ENCODE results near the gene GSX2.

DNA sequence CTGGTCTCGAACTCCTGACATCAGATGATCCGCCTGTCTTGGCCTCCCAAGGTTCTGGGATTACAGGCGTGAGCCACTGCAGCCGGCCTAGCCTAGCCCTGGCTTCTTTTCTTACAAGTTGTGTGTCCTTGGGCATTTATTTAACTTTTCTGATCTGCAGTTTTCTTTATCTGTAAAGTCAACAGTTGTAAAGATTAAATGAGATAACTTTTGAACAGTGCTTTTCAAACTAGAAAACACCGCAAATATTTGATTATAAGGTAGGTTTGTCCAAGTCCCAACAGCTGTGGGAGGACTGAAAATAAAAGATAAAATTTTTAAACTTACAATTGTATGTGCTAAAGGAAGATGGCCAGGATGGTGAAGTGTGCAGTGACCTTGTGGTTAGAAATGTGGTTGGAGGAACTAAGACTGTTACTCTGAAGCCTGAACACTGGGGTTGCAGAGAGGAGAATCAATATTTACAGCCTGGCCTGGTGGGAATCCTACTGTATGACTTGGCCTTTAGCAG lies 44.8 kb downstream of the GSX2 start:
- TF ChIP-seq, protein P1, sequence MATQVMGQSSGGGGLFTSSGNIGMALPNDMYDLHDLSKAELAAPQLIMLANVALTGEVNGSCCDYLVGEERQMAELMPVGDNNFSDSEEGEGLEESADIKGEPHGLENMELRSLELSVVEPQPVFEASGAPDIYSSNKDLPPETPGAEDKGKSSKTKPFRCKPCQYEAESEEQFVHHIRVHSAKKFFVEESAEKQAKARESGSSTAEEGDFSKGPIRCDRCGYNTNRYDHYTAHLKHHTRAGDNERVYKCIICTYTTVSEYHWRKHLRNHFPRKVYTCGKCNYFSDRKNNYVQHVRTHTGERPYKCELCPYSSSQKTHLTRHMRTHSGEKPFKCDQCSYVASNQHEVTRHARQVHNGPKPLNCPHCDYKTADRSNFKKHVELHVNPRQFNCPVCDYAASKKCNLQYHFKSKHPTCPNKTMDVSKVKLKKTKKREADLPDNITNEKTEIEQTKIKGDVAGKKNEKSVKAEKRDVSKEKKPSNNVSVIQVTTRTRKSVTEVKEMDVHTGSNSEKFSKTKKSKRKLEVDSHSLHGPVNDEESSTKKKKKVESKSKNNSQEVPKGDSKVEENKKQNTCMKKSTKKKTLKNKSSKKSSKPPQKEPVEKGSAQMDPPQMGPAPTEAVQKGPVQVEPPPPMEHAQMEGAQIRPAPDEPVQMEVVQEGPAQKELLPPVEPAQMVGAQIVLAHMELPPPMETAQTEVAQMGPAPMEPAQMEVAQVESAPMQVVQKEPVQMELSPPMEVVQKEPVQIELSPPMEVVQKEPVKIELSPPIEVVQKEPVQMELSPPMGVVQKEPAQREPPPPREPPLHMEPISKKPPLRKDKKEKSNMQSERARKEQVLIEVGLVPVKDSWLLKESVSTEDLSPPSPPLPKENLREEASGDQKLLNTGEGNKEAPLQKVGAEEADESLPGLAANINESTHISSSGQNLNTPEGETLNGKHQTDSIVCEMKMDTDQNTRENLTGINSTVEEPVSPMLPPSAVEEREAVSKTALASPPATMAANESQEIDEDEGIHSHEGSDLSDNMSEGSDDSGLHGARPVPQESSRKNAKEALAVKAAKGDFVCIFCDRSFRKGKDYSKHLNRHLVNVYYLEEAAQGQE (IDR thresholded peaks at IDR 0.05; ENCODE audit: insufficient read depth in 1 of 2, low read depth in 2 of 2, low read length in 2 of 2) = no peak
- no peak for TF ChIP-seq POLR2AphosphoS5 (IDR thresholded peaks at IDR 0.05; ENCODE audit: low read depth, low read length)
- TF ChIP-seq TAF1 (IDR thresholded peaks at IDR 0.05; ENCODE audit: borderline replicate concordance, insufficient read depth, low read length) = no peak
- no peak for TF ChIP-seq SIN3A (IDR thresholded peaks at IDR 0.05; ENCODE audit: borderline replicate concordance, insufficient read depth, low read length)
- no peak for TF ChIP-seq FOXP2 (optimal IDR thresholded peaks at IDR 0.05; ENCODE audit: borderline replicate concordance, extremely low read depth, extremely low read length, insufficient read depth)
